A172 (cell line): Measurements from ENCODE around the gene GPR62. TPM values are rescaled to one million over a fixed set of nuclear protein-coding genes. Genes with fewer than 3 reads are reported as not detected.

Experiments used
- DNase-seq: peaks from one replicate; pipeline ENCODE4 v3.0.0-alpha.2; 2015; ENCODE audit warnings: low spot score
- total RNA-seq: library from RNA; depleted of rRNA; stranded (reverse); fragments of >200 nt; shearing (Covaris generic); gene quantifications from 2 replicates; pipeline ENCODE4 v1.2.3, GENCODE V29; 2014

Gene GPR62
- total RNA-seq, 1 experiment from 2014 or later: not detected

GRCh38 chr3:51969841-51970240 lies 14.7 kb downstream of the GPR62 start:
- no peak for DNase-seq

GRCh38 chr3:51970606-51971300 lies 15.6 kb downstream of the GPR62 start:
- DNase-seq: no peak

GRCh38 chr3:51971350-51971749 lies 16.2 kb downstream of the GPR62 start:
- no peak for DNase-seq

- no peak for DNase-seq
These were observed 19.2 kb downstream of the GPR62 start for GRCh38 chr3:51974277-51974962.

- DNase-seq: no peak
These were observed 20.0 kb downstream of the GPR62 start, which contains the start of gene ABHD14A for GRCh38 chr3:51974963-51975851. TSS of gene ABHD14A (plus strand) at chr3:51975064. CDS start at chr3:51975136, 72 bp downstream.

- no peak for DNase-seq
These were observed 20.8 kb downstream of the GPR62 start for GRCh38 chr3:51975852-51976549.

- DNase-seq: no peak
These were observed 22.4 kb downstream of the GPR62 start for GRCh38 chr3:51977446-51978142.

- no peak for DNase-seq
These were observed 22.9 kb downstream of the GPR62 start for GRCh38 chr3:51978143-51978502.

- DNase-seq: no peak
These were observed 25.1 kb downstream of the GPR62 start for GRCh38 chr3:51980253-51980652.

GRCh38 chr3:51982352-51982837 lies 27.2 kb downstream of the GPR62 start:
- DNase-seq: peak; percentile 42

GRCh38 chr3:51982838-51983577 lies 27.8 kb downstream of the GPR62 start, which contains the start of gene ACY1:
TSS of gene ACY1 (plus strand) at chr3:51983535. CDS start at chr3:51984065, 530 bp downstream.
- DNase-seq: peak; percentile 74

- DNase-seq: no peak
These were observed 28.5 kb downstream of the GPR62 start for GRCh38 chr3:51983578-51984268.

- DNase-seq: no peak
These were observed 29.1 kb downstream of the GPR62 start for GRCh38 chr3:51984269-51984647.

GRCh38 chr3:51985063-51985462 lies 29.9 kb downstream of the GPR62 start:
- DNase-seq: no peak

- no peak for DNase-seq
These were observed 31.1 kb downstream of the GPR62 start for GRCh38 chr3:51986010-51986947.

- DNase-seq: no peak
These were observed 32.4 kb downstream of the GPR62 start for GRCh38 chr3:51987568-51987967.

- DNase-seq: no peak
These were observed 33.3 kb downstream of the GPR62 start for GRCh38 chr3:51988286-51989146.
